NOMO-1 treated with dmso at 0.1 percent for 144 hours (cell line): ENCODE measurements around the gene TIMM44.

Experiments
- DNase-seq: peaks from one replicate; lab custom pipeline; 2025; ENCODE audit not compliant: unreplicated experiment; lab: John Stamatoyannopoulos, UW

Gene TIMM44

GRCh38 chr19:7943444-7944176, at the start of gene TIMM44:
Gene TIMM44 (minus strand): TSS chr19:7943666. CDS start chr19:7943651, 15 bp downstream.
- DNase-seq: peak; percentile 100

- DNase-seq: no peak
Measured at GRCh38 chr19:7992575-7992974, 49.1 kb upstream of the TIMM44 start.

GRCh38 chr19:7989071-7989575, 45.7 kb upstream of the TIMM44 start:
- no peak for DNase-seq

- DNase-seq: no peak
Measured at GRCh38 chr19:7988307-7988706, 44.8 kb upstream of the TIMM44 start.

- no peak for DNase-seq
Measured at GRCh38 chr19:7987114-7987768, 43.8 kb upstream of the TIMM44 start.

GRCh38 chr19:7986321-7987113, 43.1 kb upstream of the TIMM44 start:
- DNase-seq: no peak

- no peak for DNase-seq
Measured at GRCh38 chr19:7985481-7985911, 42.0 kb upstream of the TIMM44 start.

- DNase-seq: no peak
Measured at GRCh38 chr19:7983995-7984837, 40.8 kb upstream of the TIMM44 start.

GRCh38 chr19:7983286-7983950, 40.0 kb upstream of the TIMM44 start:
- no peak for DNase-seq

- no peak for DNase-seq
Measured at GRCh38 chr19:7982651-7983099, 39.2 kb upstream of the TIMM44 start.

GRCh38 chr19:7982103-7982502, 38.6 kb upstream of the TIMM44 start:
- DNase-seq: no peak

GRCh38 chr19:7981661-7982060, 38.2 kb upstream of the TIMM44 start:
- no peak for DNase-seq

- DNase-seq: no peak
Measured at GRCh38 chr19:7981199-7981598, 37.7 kb upstream of the TIMM44 start.

- DNase-seq: no peak
Measured at GRCh38 chr19:7980635-7981121, 37.2 kb upstream of the TIMM44 start.

- no peak for DNase-seq
Measured at GRCh38 chr19:7980168-7980567, 36.7 kb upstream of the TIMM44 start.

GRCh38 chr19:7979559-7979958, 36.1 kb upstream of the TIMM44 start:
- DNase-seq: no peak

- no peak for DNase-seq
Measured at GRCh38 chr19:7979011-7979410, 35.5 kb upstream of the TIMM44 start.

GRCh38 chr19:7978179-7978825, 34.8 kb upstream of the TIMM44 start:
- no peak for DNase-seq

GRCh38 chr19:7977723-7978040, 34.2 kb upstream of the TIMM44 start:
- no peak for DNase-seq
